Measurements from ENCODE around the gene HDAC3.

- TF ChIP-seq POLR2A (IDR thresholded peaks at IDR 0.05; ENCODE audit: low read depth, low read length) (no peak), TAF1 (IDR thresholded peaks at IDR 0.05; ENCODE audit: low read depth, low read length) (no peak), POLR2AphosphoS5 (IDR thresholded peaks at IDR 0.05; ENCODE audit: low read depth, low read length) (no peak), PAX5 (IDR thresholded peaks at IDR 0.05; ENCODE audit: insufficient read depth, low read length, severe bottlenecking) (no peak)
Measured at GRCh38 chr5:141634720-141635119, 1.9 kb downstream of the HDAC3 start.
